C4-2B (cell line): ENCODE measurements around the gene RSPO3.

Experiments used
- H3K27ac ChIP-seq: fragments of 450-650 bp; 2 replicates; pipeline ENCODE4 v1.5.1; 2017
- ZFX ChIP-seq: fragments of 450-650 bp; IDR thresholded peaks from 2 replicates; pipeline ENCODE4 v1.6.1; 2017

Gene RSPO3

DNA sequence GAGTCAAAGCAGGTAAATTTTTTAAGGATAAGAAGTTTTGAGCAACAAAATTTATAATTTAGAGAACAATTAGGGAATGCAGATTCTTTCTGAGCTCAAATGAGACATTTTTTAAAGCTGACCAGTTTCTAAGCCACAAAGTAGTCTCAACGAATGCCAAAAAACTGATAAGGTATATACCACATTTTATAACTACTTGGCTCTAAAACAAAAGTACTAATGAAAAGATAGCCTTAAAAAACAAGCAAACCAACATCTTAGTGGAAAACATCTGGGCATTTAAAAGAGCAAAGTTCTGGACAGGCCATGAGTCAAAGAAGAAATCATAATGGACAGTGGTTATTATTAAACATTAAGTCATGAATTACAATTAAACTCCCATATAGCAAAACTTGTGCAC is 125.0 kb downstream of the RSPO3 start:
- no peak for TF ChIP-seq ZFX
- no peak overlapping the region for H3K27ac ChIP-seq
